ENCODE results near the gene ARSB. TPM values are rescaled to one million over a fixed set of nuclear protein-coding genes. Genes with fewer than 3 reads are reported as not detected.
"Not testable (repeated sequence)": the region's sequence is repeated elsewhere in the genome, so short reads cannot be mapped to it uniquely, and the experiment has no call there.

ARSB gene
- total RNA-seq, 1 experiment from 2014 or later = 11.4 TPM

DNA sequence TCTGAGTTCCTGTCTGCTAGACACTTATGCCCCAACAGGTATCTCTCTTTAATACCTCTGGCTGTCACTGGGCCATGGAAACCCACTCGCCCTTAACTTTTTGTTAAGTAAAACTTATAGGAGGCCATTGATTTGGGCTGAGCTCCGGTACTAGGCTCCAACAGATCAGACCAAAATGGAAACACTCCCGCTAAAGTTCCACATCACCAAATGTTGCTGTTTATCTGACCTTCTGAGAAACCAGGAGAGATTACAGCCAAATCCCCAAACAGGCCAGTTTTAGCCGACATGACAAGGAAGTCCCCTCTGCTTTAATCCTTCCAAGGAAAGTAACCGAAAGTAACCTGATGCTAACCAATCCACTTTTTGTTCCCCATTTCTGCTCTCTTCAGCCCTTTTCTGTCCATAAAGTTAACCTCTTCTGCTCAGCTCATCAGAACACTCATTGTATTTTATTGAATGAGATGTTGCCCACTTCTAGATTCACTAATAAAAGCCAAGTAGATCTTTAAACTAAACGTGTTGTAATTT, 221.4 kb downstream of the ARSB start:
- H3K27me3 Mint-ChIP-seq (ENCODE audit: low read depth) = peaks cover 3% of the 10 kb centered on the region
- no peak overlapping the region for H3K56ac ChIP-seq (ENCODE audit: insufficient read length, low read depth, low read length)
- H2BK12ac ChIP-seq (ENCODE audit: insufficient read length, low read depth, low read length) = no peak overlapping the region
- no peak overlapping the region for H3T11ph ChIP-seq (ENCODE audit: low read length)
- no peak overlapping the region for H2AFZ ChIP-seq (ENCODE audit: low read length)
- TF ChIP-seq, protein P1, sequence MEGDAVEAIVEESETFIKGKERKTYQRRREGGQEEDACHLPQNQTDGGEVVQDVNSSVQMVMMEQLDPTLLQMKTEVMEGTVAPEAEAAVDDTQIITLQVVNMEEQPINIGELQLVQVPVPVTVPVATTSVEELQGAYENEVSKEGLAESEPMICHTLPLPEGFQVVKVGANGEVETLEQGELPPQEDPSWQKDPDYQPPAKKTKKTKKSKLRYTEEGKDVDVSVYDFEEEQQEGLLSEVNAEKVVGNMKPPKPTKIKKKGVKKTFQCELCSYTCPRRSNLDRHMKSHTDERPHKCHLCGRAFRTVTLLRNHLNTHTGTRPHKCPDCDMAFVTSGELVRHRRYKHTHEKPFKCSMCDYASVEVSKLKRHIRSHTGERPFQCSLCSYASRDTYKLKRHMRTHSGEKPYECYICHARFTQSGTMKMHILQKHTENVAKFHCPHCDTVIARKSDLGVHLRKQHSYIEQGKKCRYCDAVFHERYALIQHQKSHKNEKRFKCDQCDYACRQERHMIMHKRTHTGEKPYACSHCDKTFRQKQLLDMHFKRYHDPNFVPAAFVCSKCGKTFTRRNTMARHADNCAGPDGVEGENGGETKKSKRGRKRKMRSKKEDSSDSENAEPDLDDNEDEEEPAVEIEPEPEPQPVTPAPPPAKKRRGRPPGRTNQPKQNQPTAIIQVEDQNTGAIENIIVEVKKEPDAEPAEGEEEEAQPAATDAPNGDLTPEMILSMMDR (conservative IDR thresholded peaks at IDR 0.05) = no peak
- H3K4ac ChIP-seq (ENCODE audit: low read depth, low read length) = no peak overlapping the region
- no peaks in the 10 kb centered on the region for H3K79me1 ChIP-seq (ENCODE audit: insufficient read depth, low read depth, low read length, poor library complexity, severe bottlenecking)
- H3K79me2 ChIP-seq (ENCODE audit: insufficient read depth, low read length) = no peaks in the 10 kb centered on the region
- H3K4me2 ChIP-seq (ENCODE audit: insufficient read depth, insufficient read length, low read length) = no peak overlapping the region
- H3K4me1 Mint-ChIP-seq = peaks cover 3 to 11% of the 10 kb centered on the region in 2 experiments; a peak in 2 of 4 replicates
- H4K8ac ChIP-seq (replicated peaks; ENCODE audit: insufficient read length, low read depth, low read length) = no peak overlapping the region
- H4K5ac ChIP-seq (ENCODE audit: insufficient read length, low read depth, low read length) = no peak overlapping the region
- H3K14ac ChIP-seq (ENCODE audit: insufficient read depth, low read length) = no peak overlapping the region
- H3K23me2 ChIP-seq (ENCODE audit: insufficient read length, low read depth, low read length, poor library complexity, severe bottlenecking) = no peaks in the 10 kb centered on the region
- H2BK120ac ChIP-seq (ENCODE audit: low read depth, low read length, poor library complexity, severe bottlenecking) = no peak overlapping the region
- H3K27me3 ChIP-seq (ENCODE audit: insufficient read depth, low read length) = no peaks in the 10 kb centered on the region
- peaks cover 0 to 4% (median 0%) of the 10 kb centered on the region in 3 experiments; a peak in 2 of 7 replicates for H3K36me3 Mint-ChIP-seq (ENCODE audit: insufficient read depth in 1 of 3, low read depth in 3 of 3)
- no peak overlapping the region for H3K9ac ChIP-seq (ENCODE audit: extremely low read depth, insufficient read length, low read length)
- H4K20me1 ChIP-seq (ENCODE audit: control insufficient read depth, insufficient read depth, insufficient read length) = no peaks in the 10 kb centered on the region
- no peak overlapping the region for H2BK20ac ChIP-seq (ENCODE audit: low read depth, low read length, poor library complexity, severe bottlenecking)
- WGBS (ENCODE audit: extremely low coverage, insufficient read length, low lambda C conversion rate) = no CpG with 5 or more reads among the region's 6 CpGs
- no peaks in the 10 kb centered on the region; a peak in 1 of 5 replicates for H3K9me3 Mint-ChIP-seq
- DNase-seq = no peak
- no peak overlapping the region for H3K23ac ChIP-seq (ENCODE audit: insufficient read length, low read depth, low read length)
- H2AK5ac ChIP-seq (ENCODE audit: insufficient read length, low read length) = no peak overlapping the region
- H3K9me3 ChIP-seq (ENCODE audit: control insufficient read depth, low read depth, low read length) = no peaks in the 10 kb centered on the region
- no peaks in the 10 kb centered on the region; the same call in 1 of the 2 replicates for H3K4me1 ChIP-seq (ENCODE audit: insufficient read depth, low read length)
- no peak overlapping the region for H3K18ac ChIP-seq (ENCODE audit: insufficient read length, low read depth, low read length)
- no peak overlapping the region for H3K4me3 Mint-ChIP-seq
- no peak overlapping the region for H4K91ac ChIP-seq (ENCODE audit: insufficient read length, low read depth, low read length)
- no peak overlapping the region for H2BK15ac ChIP-seq (ENCODE audit: low read depth, low read length)
- H3K27ac ChIP-seq (ENCODE audit: insufficient read length, low read depth, low read length) = no peak overlapping the region
- no peak overlapping the region for H2BK5ac ChIP-seq (ENCODE audit: insufficient read length, low read length)
- no peak overlapping the region for H3K27ac Mint-ChIP-seq

DNA sequence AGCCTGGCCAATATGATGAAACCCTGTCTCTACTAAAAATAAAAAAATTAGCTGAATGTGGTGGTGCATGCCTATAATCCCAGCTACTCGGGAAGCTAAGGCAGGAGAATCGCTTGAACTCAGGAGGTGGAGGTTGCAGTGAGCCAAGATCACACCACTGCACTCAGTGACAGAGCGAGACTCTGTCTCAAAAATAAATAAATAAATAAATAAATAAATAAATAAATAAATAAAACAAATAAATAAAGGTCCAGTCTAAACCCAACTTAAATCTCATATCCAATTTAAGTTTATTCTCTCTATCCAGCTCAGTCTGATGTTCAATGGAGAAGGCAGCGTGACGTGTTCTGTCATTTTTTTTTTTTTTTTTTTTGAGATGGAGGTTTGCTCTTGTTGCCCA, 222.4 kb downstream of the ARSB start:
- not testable (repeated sequence) for H3K79me1 ChIP-seq (ENCODE audit: insufficient read depth, low read depth, low read length, poor library complexity, severe bottlenecking); H3K23me2 ChIP-seq (ENCODE audit: insufficient read length, low read depth, low read length, poor library complexity, severe bottlenecking); H2AK5ac ChIP-seq (ENCODE audit: insufficient read length, low read length); H2BK20ac ChIP-seq (ENCODE audit: low read depth, low read length, poor library complexity, severe bottlenecking); H3K4ac ChIP-seq (ENCODE audit: low read depth, low read length); H3K56ac ChIP-seq (ENCODE audit: insufficient read length, low read depth, low read length); H3K36me3 Mint-ChIP-seq (ENCODE audit: insufficient read depth in 1 of 3, low read depth in 3 of 3); H3K9me3 Mint-ChIP-seq; H2BK12ac ChIP-seq (ENCODE audit: insufficient read length, low read depth, low read length); H3K9ac ChIP-seq (ENCODE audit: extremely low read depth, insufficient read length, low read length); H3K79me2 ChIP-seq (ENCODE audit: insufficient read depth, low read length); H3K4me1 Mint-ChIP-seq; H2BK15ac ChIP-seq (ENCODE audit: low read depth, low read length); H3K4me2 ChIP-seq (ENCODE audit: insufficient read depth, insufficient read length, low read length); H3K14ac ChIP-seq (ENCODE audit: insufficient read depth, low read length); H4K91ac ChIP-seq (ENCODE audit: insufficient read length, low read depth, low read length); H3K27me3 ChIP-seq (ENCODE audit: insufficient read depth, low read length); H3K4me1 ChIP-seq (ENCODE audit: insufficient read depth, low read length); H3K9me3 ChIP-seq (ENCODE audit: control insufficient read depth, low read depth, low read length); DNase-seq; H4K8ac ChIP-seq (replicated peaks; ENCODE audit: insufficient read length, low read depth, low read length); H3K27ac Mint-ChIP-seq; H3K23ac ChIP-seq (ENCODE audit: insufficient read length, low read depth, low read length); H2BK5ac ChIP-seq (ENCODE audit: insufficient read length, low read length); H4K20me1 ChIP-seq (ENCODE audit: control insufficient read depth, insufficient read depth, insufficient read length); H3K18ac ChIP-seq (ENCODE audit: insufficient read length, low read depth, low read length); H3K4me3 Mint-ChIP-seq; H3K27ac ChIP-seq (ENCODE audit: insufficient read length, low read depth, low read length); H2AFZ ChIP-seq (ENCODE audit: low read length); H3K27me3 Mint-ChIP-seq (ENCODE audit: low read depth); H2BK120ac ChIP-seq (ENCODE audit: low read depth, low read length, poor library complexity, severe bottlenecking); H4K5ac ChIP-seq (ENCODE audit: insufficient read length, low read depth, low read length); H3T11ph ChIP-seq (ENCODE audit: low read length)
- WGBS (ENCODE audit: extremely low coverage, insufficient read length, low lambda C conversion rate) = no CpG with 5 or more reads among the region's 5 CpGs

Measured in H9 (cell line).